ENCODE data around the gene LRFN2. TPM values are rescaled to one million over a fixed set of nuclear protein-coding genes. Genes with fewer than 3 reads are reported as not detected.

The LRFN2 gene
- total and polyA plus RNA-seq, 2 of the 8 experiments (the other 6 are each of a cell fraction or from before 2014, with no cell fraction given) = 2.3 TPM

GRCh38 chr6:40391851-40392517 is 195.2 kb downstream of the LRFN2 start:
- CTCF ChIA-PET (ENCODE audit: partially characterized antibody) = no interaction called here
- 92% methylated on average over 14 of the region's 40 CpGs; no CpG with 5 or more reads in 1 of the 2 experiments for WGBS, 2 experiments (ENCODE audit: extremely low coverage in 1 of 2, insufficient coverage in 1 of 2, insufficient read length in 1 of 2, insufficient replicate concordance in 2 of 2, low coverage in 1 of 2, low lambda C conversion rate in 2 of 2, missing lambda C conversion rate in 1 of 2)
- no peak for FAIRE-seq

More at GRCh38 chr6:40391851-40392517, 195.2 kb downstream of the LRFN2 start:
- Histone ChIP-seq H2BK120ac (replicated peaks; ENCODE audit: low read depth, low read length) (no peak overlapping the region), H4K91ac (replicated peaks; ENCODE audit: insufficient read length, low read length) (no peak overlapping the region), H3K79me1 (ENCODE audit: low read depth, low read length) (no peaks in the 10 kb centered on the region), H3K27me3 (replicated peaks in 1 of 4; ENCODE audit: control insufficient read depth in 3 of 4, extremely low read depth in 1 of 4, insufficient read depth in 3 of 4, low read length in 3 of 4) (no peaks in the 10 kb centered on the region), H3K23ac (ENCODE audit: insufficient read length) (no peak overlapping the region), H2BK5ac (ENCODE audit: low read depth, low read length) (no peak overlapping the region), H2BK20ac (ENCODE audit: low read length) (no peak overlapping the region), H3K79me2 (ENCODE audit: control insufficient read depth in 1 of 2, insufficient read depth in 2 of 2, low read length in 2 of 2) (no peaks in the 10 kb centered on the region), H2AK5ac (ENCODE audit: low read depth, low read length) (no peak overlapping the region), H4K5ac (ENCODE audit: insufficient read length, low read depth, low read length) (no peak overlapping the region), H3K9ac (replicated peaks in 1 of 4; ENCODE audit: extremely low read depth in 1 of 4, low read depth in 3 of 4, low read length in 3 of 4) (no peak overlapping the region), H3K23me2 (ENCODE audit: low read depth, low read length) (0 out of 2 replicates have a peak, but pooled peaks cover 2% of the 10 kb centered on the region), H3K14ac (ENCODE audit: insufficient read length) (no peak overlapping the region), H4K8ac (ENCODE audit: extremely low read depth, insufficient read depth, low read length) (no peak overlapping the region), H3K56ac (replicated peaks; ENCODE audit: insufficient read length, low read depth, low read length) (no peak overlapping the region), H3K4me1 (replicated peaks in 1 of 4; ENCODE audit: control insufficient read depth in 3 of 4, insufficient read depth in 4 of 4, low read length in 3 of 4) (no peaks in the 10 kb centered on the region; a peak in 1 of 7 replicates), H2BK12ac (ENCODE audit: low read depth, low read length) (no peak overlapping the region), H3K9me3 (ENCODE audit: insufficient read depth in 2 of 2, low read depth in 1 of 2, low read length in 1 of 2) (no peaks in the 10 kb centered on the region), H3K4ac (replicated peaks; ENCODE audit: insufficient read length, low read depth, low read length) (no peak overlapping the region), H3K4me2 (ENCODE audit: insufficient read depth in 1 of 2, low read depth in 2 of 2, low read length in 2 of 2) (no peak overlapping the region), H4K20me1 (replicated peaks in 1 of 2; ENCODE audit: control insufficient read depth in 1 of 2, insufficient read depth in 2 of 2, low read length in 2 of 2) (no peaks in the 10 kb centered on the region), H2BK15ac (ENCODE audit: low read length) (no peak overlapping the region), H3K4me3 (ENCODE audit: extremely low read depth in 1 of 4, insufficient read depth in 2 of 4, low read depth in 3 of 4, low read length in 4 of 4) (no peak overlapping the region), H3K18ac (ENCODE audit: extremely low read depth, low read length) (no peak overlapping the region), H2AFZ (ENCODE audit: low read length) (no peak overlapping the region), H3K27ac (ENCODE audit: low read depth, low read length) (no peak overlapping the region), H3K36me3 (ENCODE audit: control insufficient read depth in 2 of 4, insufficient read depth in 4 of 4, low read length in 3 of 4) (no peaks in the 10 kb centered on the region)
- DNase-seq (ENCODE audit: low read depth in 1 of 2, low spot score in 2 of 2) = peak in 1 of 2 experiments; percentile 36
- POLR2A ChIA-PET (ENCODE audit: partially characterized antibody) = no interaction called here
- TF ChIP-seq CBX5 (IDR thresholded peaks at IDR 0.05; ENCODE audit: low read depth, low read length) (no peak), PHF8 (conservative IDR thresholded peaks at IDR 0.05; ENCODE audit: low read depth, low read length) (no peak), JUND (IDR thresholded peaks at IDR 0.05; ENCODE audit: low read length) (no peak), KDM5A (IDR thresholded peaks at IDR 0.05; ENCODE audit: low read length) (no peak), MAFK (IDR thresholded peaks at IDR 0.05; ENCODE audit: low read depth, low read length) (no peak), GABPA (IDR thresholded peaks at IDR 0.05; ENCODE audit: borderline replicate concordance, insufficient read depth, low read length) (no peak)

Data from H1 (cell line).